ENCODE data around the gene ZNF827. TPM values are rescaled to one million over a fixed set of nuclear protein-coding genes. Genes with fewer than 3 reads are reported as not detected.

Gene ZNF827
- total RNA-seq, 4 donors from 2014 or later = 5.2 to 11.8 (median 7.1) TPM

GRCh38 chr4:145902522-145902921 lies 36.1 kb downstream of the ZNF827 start:
- ATAC-seq (ENCODE audit: low FRiP score) (no peak), DNase-seq (ENCODE audit: low spot score) (no peak)
- no peak for TF ChIP-seq CTCF (IDR thresholded peaks at IDR 0.05)

- ATAC-seq (ENCODE audit: low FRiP score) (no peak), DNase-seq (ENCODE audit: low spot score) (no peak)
- no peak for TF ChIP-seq CTCF (IDR thresholded peaks at IDR 0.05)
Observed at GRCh38 chr4:145899886-145900460, 38.6 kb downstream of the ZNF827 start.

DNA sequence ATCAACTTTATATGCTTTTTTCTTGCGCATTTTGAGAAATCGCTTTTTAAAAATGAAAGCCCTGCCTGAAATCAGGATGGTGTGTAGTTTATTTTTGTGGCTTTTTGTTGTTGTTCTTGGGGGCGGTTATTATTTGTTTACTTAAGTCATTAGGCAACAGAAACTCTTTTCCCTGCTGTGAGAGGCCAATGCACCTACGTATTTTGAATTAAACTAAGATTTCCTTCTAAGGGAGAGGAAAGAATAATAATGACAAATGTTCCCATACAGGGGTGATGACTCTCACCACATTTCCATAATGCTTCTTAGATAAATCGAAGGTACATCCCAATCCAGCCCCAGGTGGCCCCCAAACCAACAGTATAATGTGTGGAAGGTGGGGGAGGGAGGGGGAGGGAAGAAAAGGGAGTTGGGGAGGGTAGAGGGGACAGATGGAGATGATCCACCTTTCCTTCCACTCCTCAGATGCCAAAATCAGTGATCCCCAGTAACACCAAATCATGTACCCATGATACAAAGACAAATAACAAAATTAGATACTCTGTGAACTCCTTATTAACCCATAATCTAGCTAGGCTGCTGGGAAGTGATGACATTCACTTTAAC lies 39.6 kb downstream of the ZNF827 start:
- TF ChIP-seq CTCF (IDR thresholded peaks at IDR 0.05) = no peak
- DNase-seq (ENCODE audit: low spot score) (no peak), ATAC-seq (ENCODE audit: low FRiP score) (no peak)

GRCh38 chr4:145898466-145898865 lies 40.2 kb downstream of the ZNF827 start:
- ATAC-seq (ENCODE audit: low FRiP score) (no peak), DNase-seq (ENCODE audit: low spot score) (no peak)
- TF ChIP-seq CTCF (IDR thresholded peaks at IDR 0.05) = no peak

DNA sequence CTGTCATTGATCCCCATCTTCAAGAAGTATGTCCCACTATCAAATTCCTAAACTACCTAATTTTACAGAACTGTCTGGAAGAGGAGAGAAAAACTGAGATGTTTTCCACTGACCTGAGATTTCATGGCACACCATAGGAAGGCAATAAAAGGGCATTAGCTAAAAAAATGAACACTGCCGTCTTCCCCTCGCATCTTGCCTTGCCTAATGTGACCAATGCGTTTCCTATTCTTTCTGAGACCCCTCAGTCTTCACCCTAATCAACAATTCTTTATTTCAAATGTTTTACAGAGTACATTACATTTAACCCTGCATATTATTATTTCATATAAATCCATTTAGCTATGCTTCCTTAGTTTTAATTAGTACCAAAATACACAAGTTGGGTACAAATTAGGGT lies 43.6 kb downstream of the ZNF827 start:
- ATAC-seq (ENCODE audit: low FRiP score) (no peak), DNase-seq (ENCODE audit: low spot score) (no peak)
- TF ChIP-seq CTCF (IDR thresholded peaks at IDR 0.05) = no peak

- DNase-seq (ENCODE audit: low spot score) (no peak), ATAC-seq (ENCODE audit: low FRiP score) (no peak)
- TF ChIP-seq CTCF (IDR thresholded peaks at IDR 0.05) = no peak
Observed at GRCh38 chr4:145891958-145892357, 46.7 kb downstream of the ZNF827 start.

- no peak for ATAC-seq (ENCODE audit: low FRiP score)
- DNase-seq (ENCODE audit: low spot score) = no peak
- no peak for TF ChIP-seq CTCF (IDR thresholded peaks at IDR 0.05)
Observed at GRCh38 chr4:145890689-145891088, 47.9 kb downstream of the ZNF827 start.

Measured in omental fat pad (tissue), 4 donors.